Measurements from ENCODE around the gene ZFYVE21.

ZFYVE21 gene

DNA sequence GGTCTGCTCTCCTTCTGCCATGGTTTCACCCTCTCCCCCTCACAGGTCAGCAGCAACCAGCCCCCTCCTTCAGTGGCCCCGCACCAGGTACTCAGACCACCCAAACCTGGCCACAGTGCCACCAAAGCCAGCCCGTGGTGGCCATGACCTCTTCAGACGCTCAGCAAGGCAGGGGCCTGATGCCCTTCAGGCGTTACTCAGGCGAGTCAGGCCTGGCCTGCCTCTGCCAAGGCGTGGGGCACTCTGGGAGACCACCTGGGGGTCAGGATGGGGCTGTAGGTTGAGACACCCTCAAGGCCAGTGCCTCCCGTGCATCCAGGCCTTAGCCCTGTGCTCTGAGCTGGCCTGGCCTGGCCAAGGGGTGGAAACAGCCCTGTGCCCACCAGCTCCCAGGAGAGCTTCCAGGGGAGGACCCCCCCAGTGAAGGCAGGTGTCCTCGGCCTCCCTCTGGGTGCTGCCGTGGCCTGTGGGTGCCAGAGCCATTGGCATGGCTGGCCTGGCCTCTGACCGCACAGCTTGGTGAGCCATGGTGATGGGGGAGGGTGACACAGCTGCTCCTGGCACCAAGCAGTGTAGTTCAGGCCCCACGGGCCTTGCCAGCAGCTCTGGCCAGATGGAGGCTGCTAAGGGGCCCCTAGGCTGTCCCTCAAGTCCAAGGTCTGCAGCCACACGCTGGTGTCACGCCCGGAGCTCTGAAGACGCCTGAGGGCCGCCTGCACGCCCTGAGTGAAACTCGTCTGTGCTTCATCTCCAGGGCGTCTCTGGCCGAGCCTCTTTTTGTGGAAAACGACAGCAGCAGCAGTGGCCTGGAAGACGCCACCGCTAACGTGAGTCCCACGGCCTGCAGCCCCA, 15.5 kb upstream of the ZFYVE21 start:
- Histone ChIP-seq H3K27me3 (replicated peaks; ENCODE audit: control insufficient read depth, insufficient read depth, low read length) (no peaks in the 10 kb centered on the region), H3K4me1 (ENCODE audit: control insufficient read depth, insufficient read depth, low read length) (peaks cover 43% of the 10 kb centered on the region), H3K9ac (ENCODE audit: low read length) (peak overlapping the region; percentile 53), H3K36me3 (ENCODE audit: control insufficient read depth, insufficient read depth, low read length, severe bottlenecking) (peaks cover 54% of the 10 kb centered on the region), H3K4me3 (ENCODE audit: low read length) (no peak overlapping the region), H3K9me3 (ENCODE audit: control insufficient read depth, low read length) (no peaks in the 10 kb centered on the region)
- no peak for DNase-seq (ENCODE audit: low read depth)

DNA sequence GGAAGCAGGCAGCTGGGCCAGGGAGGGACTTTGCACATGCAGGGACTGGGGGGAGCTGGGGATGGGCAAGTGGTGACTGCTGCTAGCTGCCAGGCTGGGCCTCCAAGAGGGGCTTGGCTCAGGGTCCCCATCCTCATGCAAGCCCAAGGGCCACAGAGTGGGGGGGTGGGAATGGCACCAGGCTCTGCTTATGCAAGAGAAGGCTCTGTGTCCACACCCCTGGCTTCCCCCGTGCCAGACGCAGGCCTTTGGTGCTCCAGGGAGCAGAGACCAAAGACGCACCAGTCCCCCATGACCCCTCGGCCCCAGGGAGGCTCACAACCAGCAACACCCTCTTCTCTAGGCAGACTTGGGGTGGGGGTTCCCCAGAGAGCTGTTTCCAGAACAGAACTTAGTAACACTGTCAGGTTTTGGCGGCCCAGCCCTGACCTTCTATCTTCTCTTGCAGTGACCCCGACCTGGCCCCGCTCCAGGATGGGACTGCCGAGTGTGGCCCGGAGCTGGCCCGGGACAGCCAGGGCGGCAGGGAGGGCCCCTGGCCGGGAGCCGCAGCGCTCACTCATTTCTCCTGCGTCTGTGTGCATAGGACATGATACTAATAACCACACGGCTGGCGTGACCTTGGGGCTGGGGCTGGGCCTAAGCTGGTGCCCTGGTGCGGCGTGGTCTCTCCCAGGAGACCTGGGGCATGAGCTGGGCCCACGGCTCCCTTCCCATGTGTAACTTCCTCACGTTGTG, 14.7 kb upstream of the ZFYVE21 start:
- peaks cover 57% of the 10 kb centered on the region for H3K36me3 ChIP-seq (ENCODE audit: control insufficient read depth, insufficient read depth, low read length, severe bottlenecking)
- peak overlapping the region; percentile 25 for H3K9ac ChIP-seq (ENCODE audit: low read length)
- no peaks in the 10 kb centered on the region for H3K27me3 ChIP-seq (replicated peaks; ENCODE audit: control insufficient read depth, insufficient read depth, low read length)
- no peak for DNase-seq (ENCODE audit: low read depth)
- no peaks in the 10 kb centered on the region for H3K9me3 ChIP-seq (ENCODE audit: control insufficient read depth, low read length)
- peaks cover 39% of the 10 kb centered on the region for H3K4me1 ChIP-seq (ENCODE audit: control insufficient read depth, insufficient read depth, low read length)
- H3K4me3 ChIP-seq (ENCODE audit: low read length) = no peak overlapping the region

DNA sequence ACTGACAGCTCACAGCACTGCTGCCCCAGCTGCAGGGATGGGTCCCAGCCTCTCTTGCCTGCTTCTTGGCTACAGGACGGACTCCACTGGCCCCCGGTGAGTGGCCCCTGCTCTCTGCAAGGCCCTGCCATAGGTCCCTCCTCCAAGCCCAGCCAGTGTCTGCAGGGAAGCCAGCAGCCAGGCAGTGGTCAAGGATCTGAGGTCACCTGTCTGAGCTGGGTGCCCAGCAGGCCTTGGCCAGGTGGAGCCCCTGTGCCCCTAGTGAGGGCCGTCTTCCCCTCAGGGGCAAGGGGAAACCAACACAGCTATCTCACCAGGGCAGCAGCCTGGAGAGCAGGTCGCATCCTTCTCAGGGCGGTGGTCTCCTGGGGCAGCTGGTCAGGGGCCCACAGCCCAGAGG, 13.5 kb upstream of the ZFYVE21 start:
- Histone ChIP-seq H3K4me1 (ENCODE audit: control insufficient read depth, insufficient read depth, low read length) (peaks cover 28% of the 10 kb centered on the region), H3K36me3 (ENCODE audit: control insufficient read depth, insufficient read depth, low read length, severe bottlenecking) (peaks cover 65% of the 10 kb centered on the region), H3K9ac (ENCODE audit: low read length) (no peak overlapping the region), H3K27me3 (replicated peaks; ENCODE audit: control insufficient read depth, insufficient read depth, low read length) (no peaks in the 10 kb centered on the region), H3K9me3 (ENCODE audit: control insufficient read depth, low read length) (no peaks in the 10 kb centered on the region), H3K4me3 (ENCODE audit: low read length) (no peak overlapping the region)
- DNase-seq (ENCODE audit: low read depth) = no peak

DNA sequence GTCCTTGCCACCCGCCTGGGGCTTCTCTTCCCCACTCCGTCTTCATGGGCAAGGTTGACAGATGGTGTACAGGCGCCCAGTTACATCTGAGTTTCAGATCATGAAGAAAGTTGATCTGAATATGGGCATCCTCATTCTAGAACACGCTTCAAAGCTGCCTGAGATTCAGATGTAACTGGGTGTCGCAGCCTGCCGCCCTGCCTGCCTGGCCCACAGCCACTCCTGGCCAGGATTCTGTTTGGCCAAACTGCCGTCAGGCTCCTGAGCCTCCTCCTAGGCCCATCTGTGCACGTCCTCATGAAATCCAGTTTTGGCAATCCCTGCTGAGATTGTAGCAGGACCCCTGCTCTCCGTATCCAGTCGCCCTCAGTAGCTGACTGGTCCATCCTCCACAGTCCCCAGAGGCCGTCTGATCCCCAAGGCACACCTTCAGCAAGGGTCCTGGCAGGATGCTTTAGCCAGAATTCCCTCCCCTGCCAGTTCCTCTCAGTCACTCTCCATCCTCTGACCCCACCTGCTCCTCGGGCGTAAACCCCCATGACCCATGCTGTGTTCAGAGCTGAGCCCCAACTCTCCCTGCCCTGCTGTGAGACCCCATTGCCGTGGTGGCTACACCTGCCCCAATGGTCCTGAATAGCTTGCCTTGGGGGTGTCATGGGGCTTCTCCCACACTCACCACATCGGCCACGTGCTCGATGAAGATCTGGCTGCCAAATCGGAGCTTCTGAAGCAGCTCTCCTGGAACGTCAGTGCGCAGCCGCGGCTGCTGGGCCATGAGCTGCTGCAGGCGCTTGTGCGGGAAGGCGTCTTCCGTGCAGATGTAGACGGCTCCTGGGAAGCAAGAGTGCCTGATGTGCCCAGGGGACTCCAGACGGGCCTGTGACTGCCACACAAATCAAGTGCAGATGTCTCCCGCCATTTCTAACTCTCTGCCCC, 12.8 kb upstream of the ZFYVE21 start:
- Histone ChIP-seq H3K36me3 (ENCODE audit: control insufficient read depth, insufficient read depth, low read length, severe bottlenecking) (peaks cover 62% of the 10 kb centered on the region), H3K4me3 (ENCODE audit: low read length) (no peak overlapping the region)

DNA sequence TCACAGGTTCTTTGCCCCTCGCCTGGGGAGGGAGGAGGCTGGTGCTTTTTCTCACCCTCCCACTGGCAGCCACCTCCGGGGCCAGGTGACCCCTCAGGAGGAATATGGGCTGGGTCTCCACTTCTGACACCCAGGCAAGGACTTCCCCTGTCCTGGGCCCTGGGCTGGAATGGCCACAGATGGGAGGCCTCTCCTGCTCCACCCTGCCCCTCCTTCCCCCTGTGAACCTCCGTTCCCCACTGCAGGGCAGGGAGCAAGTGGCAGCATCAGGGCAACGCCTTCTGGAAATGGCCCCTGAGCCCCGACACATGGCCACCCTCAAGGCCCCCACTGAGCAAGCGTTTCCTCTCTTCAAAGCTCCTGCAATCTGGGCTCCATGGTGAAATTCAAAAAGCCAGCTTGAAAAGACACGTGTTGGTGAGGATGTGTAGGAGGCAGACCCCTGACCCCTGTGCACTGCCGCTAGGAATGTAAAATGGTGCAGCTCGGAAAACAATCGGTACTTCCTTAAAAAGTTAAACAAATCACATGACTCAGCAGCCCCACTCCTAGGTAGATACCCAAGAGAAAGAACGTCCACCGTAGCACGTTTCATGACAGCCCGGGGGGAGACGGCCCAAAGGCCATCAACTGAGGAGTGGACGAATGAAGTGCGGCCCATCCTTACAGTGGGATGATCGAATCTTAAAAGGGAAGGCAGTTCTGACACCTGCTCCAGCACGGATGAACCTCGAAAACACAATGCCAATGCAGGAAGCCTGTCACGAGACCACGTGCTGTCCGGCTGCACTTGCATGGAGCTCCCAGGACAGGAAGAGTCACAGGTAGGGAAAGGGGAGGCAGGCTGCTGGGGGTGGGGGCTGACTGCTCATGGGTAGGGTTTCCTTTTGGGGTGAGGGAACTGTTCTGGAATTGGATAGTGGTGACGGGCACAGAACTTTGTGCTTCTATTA, 11.9 kb upstream of the ZFYVE21 start:
- no peaks in the 10 kb centered on the region for H3K27me3 ChIP-seq (replicated peaks; ENCODE audit: control insufficient read depth, insufficient read depth, low read length)
- no peak overlapping the region for H3K4me3 ChIP-seq (ENCODE audit: low read length)
- H3K4me1 ChIP-seq (ENCODE audit: control insufficient read depth, insufficient read depth, low read length) = peaks cover 18% of the 10 kb centered on the region
- H3K9me3 ChIP-seq (ENCODE audit: control insufficient read depth, low read length) = no peaks in the 10 kb centered on the region
- no peak for DNase-seq (ENCODE audit: low read depth)
- peaks cover 61% of the 10 kb centered on the region for H3K36me3 ChIP-seq (ENCODE audit: control insufficient read depth, insufficient read depth, low read length, severe bottlenecking)
- no peak overlapping the region for H3K9ac ChIP-seq (ENCODE audit: low read length)

More for the DNA sequence above, 12.8 kb upstream of the ZFYVE21 start:
- DNase-seq (ENCODE audit: low read depth) = no peak
- no peak overlapping the region for H3K9ac ChIP-seq (ENCODE audit: low read length)
- no peaks in the 10 kb centered on the region for H3K27me3 ChIP-seq (replicated peaks; ENCODE audit: control insufficient read depth, insufficient read depth, low read length)
- H3K4me1 ChIP-seq (ENCODE audit: control insufficient read depth, insufficient read depth, low read length) = peaks cover 21% of the 10 kb centered on the region
- no peaks in the 10 kb centered on the region for H3K9me3 ChIP-seq (ENCODE audit: control insufficient read depth, low read length)

DNA sequence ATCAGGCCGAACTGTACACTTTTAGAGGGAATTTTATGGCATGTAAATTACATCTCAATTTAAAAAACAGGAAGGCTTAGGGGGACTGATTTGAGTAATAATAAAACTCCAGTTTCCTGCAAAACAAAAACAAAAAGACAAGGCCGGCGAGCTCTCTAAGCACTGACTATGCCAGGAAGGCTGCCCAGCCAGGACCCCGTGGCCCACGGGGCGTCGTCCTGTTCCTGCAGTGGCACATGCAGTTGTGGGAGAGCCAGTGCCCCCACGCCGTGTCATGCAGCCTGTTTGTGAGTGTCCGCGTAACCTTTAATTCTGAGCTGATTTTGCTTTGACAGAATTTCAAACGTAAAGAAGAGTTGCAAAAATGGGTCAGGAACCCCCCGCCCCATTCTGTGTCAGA, 10.9 kb upstream of the ZFYVE21 start:
- no peaks in the 10 kb centered on the region for H3K9me3 ChIP-seq (ENCODE audit: control insufficient read depth, low read length)
- no peaks in the 10 kb centered on the region for H3K27me3 ChIP-seq (replicated peaks; ENCODE audit: control insufficient read depth, insufficient read depth, low read length)
- peaks cover 15% of the 10 kb centered on the region for H3K4me1 ChIP-seq (ENCODE audit: control insufficient read depth, insufficient read depth, low read length)
- peaks cover 57% of the 10 kb centered on the region for H3K36me3 ChIP-seq (ENCODE audit: control insufficient read depth, insufficient read depth, low read length, severe bottlenecking)
- DNase-seq (ENCODE audit: low read depth) = no peak
- H3K4me3 ChIP-seq (ENCODE audit: low read length) = no peak overlapping the region
- H3K9ac ChIP-seq (ENCODE audit: low read length) = no peak overlapping the region

DNA sequence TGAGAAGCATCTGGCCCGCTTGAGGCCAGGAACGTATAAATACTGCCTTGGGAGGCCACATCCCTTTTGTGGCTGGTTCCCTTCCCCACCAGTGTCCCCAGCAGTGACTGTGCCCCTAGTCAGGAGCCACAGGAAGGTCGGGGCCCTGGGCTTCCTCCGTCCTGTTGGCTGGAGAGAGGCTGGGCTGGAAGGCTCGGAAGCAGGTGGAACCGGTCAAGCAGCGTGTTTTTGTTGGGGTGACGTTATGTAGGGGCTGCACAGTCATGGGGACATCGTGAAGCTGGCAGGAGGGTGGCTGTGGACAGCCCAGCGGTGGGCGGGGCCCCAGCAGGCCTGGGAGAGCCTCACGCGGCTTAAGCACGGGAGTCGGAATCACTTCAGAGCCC, 10.5 kb upstream of the ZFYVE21 start:
- no peaks in the 10 kb centered on the region for H3K9me3 ChIP-seq (ENCODE audit: control insufficient read depth, low read length)
- no peak overlapping the region for H3K9ac ChIP-seq (ENCODE audit: low read length)
- H3K4me3 ChIP-seq (ENCODE audit: low read length) = no peak overlapping the region
- peaks cover 11% of the 10 kb centered on the region for H3K4me1 ChIP-seq (ENCODE audit: control insufficient read depth, insufficient read depth, low read length)
- no peaks in the 10 kb centered on the region for H3K27me3 ChIP-seq (replicated peaks; ENCODE audit: control insufficient read depth, insufficient read depth, low read length)
- peaks cover 57% of the 10 kb centered on the region for H3K36me3 ChIP-seq (ENCODE audit: control insufficient read depth, insufficient read depth, low read length, severe bottlenecking)
- no peak for DNase-seq (ENCODE audit: low read depth)

DNA sequence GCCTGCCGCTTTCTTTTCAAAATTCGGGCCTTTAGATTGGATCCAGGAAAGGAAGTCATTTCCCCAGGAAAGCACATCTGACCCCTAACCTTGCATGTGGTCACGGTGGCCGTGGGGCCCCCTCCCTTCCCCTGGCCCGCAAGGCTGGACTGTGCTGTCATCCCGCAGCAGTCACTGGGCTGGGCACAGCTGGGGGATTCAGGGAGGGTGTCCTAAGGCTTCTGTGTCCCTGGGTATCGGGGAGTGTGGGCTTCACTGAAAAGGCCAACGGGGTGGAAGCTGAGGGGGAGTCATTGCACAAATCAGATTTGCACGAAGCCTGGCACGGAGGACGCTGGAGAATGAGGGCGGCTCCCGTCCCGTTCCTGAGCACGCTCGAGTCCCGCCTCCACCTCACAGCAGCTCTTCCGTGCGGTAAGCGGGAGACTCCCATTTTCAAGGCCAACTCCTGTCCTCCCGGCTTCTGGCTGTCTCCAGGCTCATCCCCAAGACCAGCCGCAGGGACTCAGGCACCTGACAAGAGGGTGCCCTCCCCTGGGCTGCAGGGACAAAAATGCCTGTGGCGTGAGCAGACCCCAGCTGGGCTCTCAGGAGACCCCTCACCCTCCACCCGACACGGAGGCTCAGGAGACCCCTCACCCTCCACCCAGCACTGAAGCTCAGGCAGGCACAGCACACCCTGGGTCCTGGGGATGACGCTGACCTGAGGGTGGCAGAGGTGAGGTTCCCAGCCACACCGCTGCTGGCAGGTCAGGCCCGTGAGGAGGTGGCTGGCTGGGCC, 9.9 kb upstream of the ZFYVE21 start:
- Histone ChIP-seq H3K36me3 (ENCODE audit: control insufficient read depth, insufficient read depth, low read length, severe bottlenecking) (peaks cover 55% of the 10 kb centered on the region), H3K9me3 (ENCODE audit: control insufficient read depth, low read length) (no peaks in the 10 kb centered on the region), H3K4me3 (ENCODE audit: low read length) (no peak overlapping the region), H3K4me1 (ENCODE audit: control insufficient read depth, insufficient read depth, low read length) (peaks cover 5% of the 10 kb centered on the region), H3K27me3 (replicated peaks; ENCODE audit: control insufficient read depth, insufficient read depth, low read length) (no peaks in the 10 kb centered on the region), H3K9ac (ENCODE audit: low read length) (no peak overlapping the region)
- DNase-seq (ENCODE audit: low read depth) = no peak

DNA sequence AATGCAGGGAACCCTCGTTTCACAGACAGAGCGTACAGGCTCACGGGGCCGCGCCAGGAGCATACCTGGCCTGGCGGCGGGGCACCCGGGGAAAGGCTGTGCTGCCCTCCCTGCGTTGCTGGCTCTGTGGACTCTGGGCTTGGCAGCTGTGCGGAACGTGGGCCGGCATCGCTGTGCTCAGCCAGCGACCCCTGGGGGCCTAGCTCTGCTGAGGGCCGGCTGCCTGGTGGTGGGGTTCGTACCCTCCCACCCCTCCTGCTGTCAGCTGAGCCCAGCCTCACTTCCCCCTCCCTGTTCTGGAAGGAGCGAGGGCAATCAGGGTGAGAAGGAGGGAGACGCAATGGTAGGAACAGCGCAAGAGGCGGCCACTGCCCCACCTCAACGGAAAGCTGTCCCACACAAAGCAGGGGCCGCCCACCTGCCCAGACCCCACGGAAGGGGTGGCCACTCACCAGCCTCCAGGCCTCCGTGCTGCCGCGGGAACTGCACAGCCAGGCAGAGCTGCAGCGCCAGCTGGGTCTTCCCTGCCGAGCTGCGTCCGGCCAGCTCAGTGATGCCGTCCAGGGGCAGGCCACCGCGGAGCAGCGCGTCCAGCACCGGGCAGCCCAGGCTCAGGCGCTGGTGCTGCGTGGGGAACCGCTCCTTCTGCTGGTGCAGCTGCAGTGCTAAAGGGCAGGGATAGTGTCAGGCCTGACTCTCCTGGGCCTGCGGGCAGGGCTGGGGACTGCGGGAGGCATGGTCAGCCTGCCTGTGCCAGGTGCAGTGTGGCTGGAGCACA, 8.9 kb upstream of the ZFYVE21 start:
- no peaks in the 10 kb centered on the region for H3K27me3 ChIP-seq (replicated peaks; ENCODE audit: control insufficient read depth, insufficient read depth, low read length)
- no peaks in the 10 kb centered on the region for H3K9me3 ChIP-seq (ENCODE audit: control insufficient read depth, low read length)
- H3K4me1 ChIP-seq (ENCODE audit: control insufficient read depth, insufficient read depth, low read length) = peaks cover 5% of the 10 kb centered on the region
- no peak for DNase-seq (ENCODE audit: low read depth)
- H3K4me3 ChIP-seq (ENCODE audit: low read length) = no peak overlapping the region
- no peak overlapping the region for H3K9ac ChIP-seq (ENCODE audit: low read length)
- H3K36me3 ChIP-seq (ENCODE audit: control insufficient read depth, insufficient read depth, low read length, severe bottlenecking) = peaks cover 49% of the 10 kb centered on the region

Data from adipocyte (in vitro differentiated cells).